GM21515 (cell line): Measurements from ENCODE around the gene PACSIN1.

Experiments used
- ATAC-seq: cut with Tn5 transposase; IDR thresholded peaks from one replicate; pipeline ENCODE4 v1.9.1; 2021; ENCODE audit not compliant: unreplicated experiment

PACSIN1 gene

GRCh38 chr6:34465531-34466241 is at the start of gene PACSIN1:
Gene PACSIN1, plus strand, starts transcription at chr6:34466076. Its CDS starts 60,230 bp downstream, at chr6:34526306.
- no peak for ATAC-seq

GRCh38 chr6:34416877-34417371 is 49.0 kb upstream of the PACSIN1 start:
- ATAC-seq, result no peak

- no peak for ATAC-seq
These were observed 47.5 kb upstream of the PACSIN1 start for GRCh38 chr6:34418367-34418766.

GRCh38 chr6:34423254-34423653 is 42.6 kb upstream of the PACSIN1 start:
- ATAC-seq, result no peak

GRCh38 chr6:34424200-34425131 is 41.4 kb upstream of the PACSIN1 start:
- ATAC-seq, result no peak

- ATAC-seq, result no peak
These were observed 40.8 kb upstream of the PACSIN1 start for GRCh38 chr6:34425132-34425497.

GRCh38 chr6:34425498-34426410 is 40.1 kb upstream of the PACSIN1 start, which contains the start of gene RPS10:
Gene RPS10, minus strand, starts transcription at chr6:34426069. Its CDS starts 848 bp downstream, at chr6:34425221.
- peak; percentile 73 for ATAC-seq

- ATAC-seq, result no peak
These were observed 30.0 kb upstream of the PACSIN1 start for GRCh38 chr6:34435916-34436315.

- ATAC-seq, result no peak
These were observed 28.9 kb upstream of the PACSIN1 start for GRCh38 chr6:34436803-34437643.

GRCh38 chr6:34437644-34437970 is 28.3 kb upstream of the PACSIN1 start:
- ATAC-seq, result no peak

- no peak for ATAC-seq
These were observed 27.2 kb upstream of the PACSIN1 start for GRCh38 chr6:34438705-34439104.

- ATAC-seq, result no peak
These were observed 26.4 kb upstream of the PACSIN1 start for GRCh38 chr6:34439442-34439841.

GRCh38 chr6:34441526-34441925 is 24.4 kb upstream of the PACSIN1 start:
- no peak for ATAC-seq

- ATAC-seq, result no peak
These were observed 20.5 kb upstream of the PACSIN1 start for GRCh38 chr6:34445313-34445860.

GRCh38 chr6:34447386-34447785 is 18.5 kb upstream of the PACSIN1 start:
- no peak for ATAC-seq

GRCh38 chr6:34447910-34448309 is 18.0 kb upstream of the PACSIN1 start:
- no peak for ATAC-seq

GRCh38 chr6:34451192-34451591 is 14.7 kb upstream of the PACSIN1 start:
- ATAC-seq, result no peak

- no peak for ATAC-seq
These were observed 10.0 kb upstream of the PACSIN1 start for GRCh38 chr6:34455831-34456230.

- no peak for ATAC-seq
These were observed 8.5 kb upstream of the PACSIN1 start for GRCh38 chr6:34457382-34457741.
